ENCODE data around the gene ECT2. TPM values are rescaled to one million over a fixed set of nuclear protein-coding genes. Genes with fewer than 3 reads are reported as not detected.
"Not testable (repeated sequence)": the region's sequence is repeated elsewhere in the genome, so short reads cannot be mapped to it uniquely, and the experiment has no call there.

The ECT2 gene
- polyA plus RNA-seq, 4 donors, result 29.2 to 44.6 (median 37.4) TPM

DNA sequence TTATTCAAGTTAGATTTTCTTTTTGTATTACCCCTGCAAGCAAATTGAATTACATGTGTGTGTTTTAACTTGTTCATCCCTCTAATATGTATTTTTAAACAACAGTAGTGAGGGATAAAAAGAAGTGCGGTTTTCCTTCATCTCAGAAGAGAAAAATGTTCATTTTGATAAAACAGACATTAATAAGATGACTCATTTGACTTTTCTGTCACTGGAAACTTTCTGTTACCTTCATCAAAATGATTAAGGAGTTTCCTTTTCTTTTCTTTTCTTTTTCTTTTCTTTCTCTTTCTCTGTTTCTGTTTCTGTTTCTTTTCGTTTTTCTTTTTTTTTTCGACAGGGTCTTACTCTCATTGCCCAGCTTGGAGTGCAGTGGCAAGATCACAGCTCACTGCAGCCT, 53.0 kb downstream of the ECT2 start:
- no peak for DNase-seq (ENCODE audit: low read depth in 4 of 4, low spot score in 3 of 4)

DNA sequence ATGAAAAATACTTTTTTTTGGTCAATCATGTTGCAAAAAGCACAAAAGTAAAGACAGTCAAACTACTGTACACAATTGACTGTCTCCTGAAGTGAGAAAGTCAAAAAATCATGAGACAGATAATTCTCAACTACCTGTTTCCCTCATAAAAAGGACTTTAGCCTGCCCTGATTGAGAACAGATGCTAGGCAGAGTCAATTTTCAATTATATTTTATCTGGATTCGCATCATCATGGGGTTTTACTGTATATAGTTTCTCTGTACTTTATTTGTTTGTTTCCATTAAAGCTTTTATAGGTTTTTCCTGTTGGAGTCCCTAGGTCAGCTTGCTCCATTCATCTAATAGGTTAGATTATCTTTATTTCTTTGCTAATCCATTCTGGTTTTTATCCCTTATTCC, 53.8 kb downstream of the ECT2 start:
- DNase-seq (ENCODE audit: low read depth in 4 of 4, low spot score in 3 of 4), result no peak

DNA sequence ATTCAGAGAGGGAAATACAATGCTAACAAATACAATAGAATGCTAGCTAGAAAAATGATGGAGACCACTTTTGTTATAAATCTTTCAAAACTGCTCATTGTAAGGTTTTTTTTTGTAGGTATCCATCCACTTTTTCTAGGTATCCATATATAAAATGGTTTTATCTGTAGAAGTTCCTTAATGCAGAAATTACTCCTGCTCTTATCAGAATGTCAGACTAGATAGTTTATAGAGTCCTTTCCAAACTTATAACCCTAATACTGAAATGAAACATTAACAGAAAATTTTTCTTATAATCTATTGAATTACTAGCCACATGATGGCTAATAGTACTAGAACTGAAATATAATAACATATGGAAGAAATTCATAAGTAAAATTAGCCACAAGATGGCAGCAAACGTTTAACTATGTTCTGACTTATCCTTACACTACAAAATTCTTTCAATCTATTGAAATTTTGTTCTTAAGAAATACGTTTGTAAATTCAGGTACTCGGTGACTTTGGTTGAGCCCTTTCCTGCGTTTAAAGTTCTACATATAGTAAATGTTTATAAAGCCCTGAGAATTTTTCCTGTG, 58.5 kb downstream of the ECT2 start:
- DNase-seq (ENCODE audit: low read depth in 4 of 4, low spot score in 3 of 4), result peak; percentile 6 to 16 (median 13)

DNA sequence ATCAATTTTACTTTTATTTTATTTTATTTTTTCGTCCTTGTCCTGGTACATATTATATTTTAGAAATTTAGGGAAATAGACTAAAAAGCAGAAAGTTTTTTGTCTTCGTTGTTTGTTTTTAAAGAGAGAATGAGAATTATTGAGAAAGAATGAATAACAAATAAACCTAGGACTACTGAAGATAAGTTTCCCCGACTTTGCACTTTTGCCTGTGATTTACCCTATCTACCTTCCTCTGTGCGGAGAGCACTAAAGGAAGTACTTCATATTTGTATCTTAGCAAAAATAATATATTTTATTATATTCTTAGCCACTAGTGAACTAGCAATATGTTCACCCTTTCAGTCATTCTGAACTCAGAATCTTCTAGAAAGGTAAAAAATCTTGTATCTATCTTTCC, 60.6 kb downstream of the ECT2 start:
- DNase-seq (ENCODE audit: low read depth in 4 of 4, low spot score in 3 of 4), result no peak

DNA sequence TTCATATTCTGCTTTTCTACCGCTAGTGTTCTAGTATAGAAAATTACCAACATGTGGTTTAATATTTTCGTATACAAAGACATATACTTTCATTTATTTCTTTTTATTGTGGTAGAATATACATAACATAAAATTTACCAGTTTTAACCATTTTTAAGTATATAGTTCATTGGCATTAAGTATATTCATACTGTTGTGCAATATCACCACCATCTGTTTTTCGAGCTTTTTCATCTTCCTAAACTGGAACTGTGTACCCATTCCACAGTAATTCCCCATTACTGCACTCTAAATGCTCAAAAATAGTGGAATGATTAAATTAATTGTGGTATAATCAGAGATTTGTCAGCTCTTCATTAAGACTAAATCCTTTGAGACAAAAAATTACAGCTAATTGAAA, 62.9 kb downstream of the ECT2 start:
- DNase-seq (ENCODE audit: low read depth in 4 of 4, low spot score in 3 of 4), result no peak

DNA sequence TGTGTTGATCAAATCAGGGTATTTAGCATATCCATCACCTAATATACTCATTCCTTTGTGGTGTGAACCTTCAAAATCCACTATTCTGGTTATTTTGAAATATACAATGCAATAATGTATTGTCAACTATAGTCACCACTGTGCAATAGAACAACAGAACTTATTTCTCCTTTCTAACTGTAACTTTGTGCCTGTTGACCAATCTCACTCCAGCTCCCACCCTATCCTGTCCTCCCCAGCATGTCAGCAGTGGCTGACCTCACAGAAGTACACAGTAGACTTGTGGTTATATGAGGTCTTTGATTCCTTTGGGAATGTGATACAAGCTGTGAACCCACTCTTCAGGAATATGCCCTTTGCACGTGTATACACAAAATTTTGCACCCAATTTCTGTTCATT, 64.2 kb downstream of the ECT2 start:
- no peak for DNase-seq (ENCODE audit: low read depth in 4 of 4, low spot score in 3 of 4)

DNA sequence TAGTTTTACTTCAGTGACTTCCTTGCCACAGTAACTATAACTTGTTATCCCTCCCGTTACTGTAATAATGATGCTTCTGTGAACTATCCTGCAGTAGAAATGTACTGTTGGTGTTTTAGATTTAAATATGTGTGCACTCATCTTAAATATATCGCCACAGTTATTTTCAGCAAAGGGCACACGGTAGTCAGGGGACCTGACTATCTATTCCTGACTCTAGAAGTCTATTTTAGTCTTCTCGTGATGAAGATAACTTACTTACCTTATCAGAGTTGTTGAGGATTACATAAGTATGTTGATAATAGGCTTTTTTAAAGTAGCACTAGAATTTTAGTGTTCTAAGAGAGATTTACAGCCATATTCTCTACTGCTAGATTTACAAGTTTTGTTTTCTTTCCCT, 65.3 kb downstream of the ECT2 start:
- no peak for DNase-seq (ENCODE audit: low read depth in 4 of 4, low spot score in 3 of 4)

DNA sequence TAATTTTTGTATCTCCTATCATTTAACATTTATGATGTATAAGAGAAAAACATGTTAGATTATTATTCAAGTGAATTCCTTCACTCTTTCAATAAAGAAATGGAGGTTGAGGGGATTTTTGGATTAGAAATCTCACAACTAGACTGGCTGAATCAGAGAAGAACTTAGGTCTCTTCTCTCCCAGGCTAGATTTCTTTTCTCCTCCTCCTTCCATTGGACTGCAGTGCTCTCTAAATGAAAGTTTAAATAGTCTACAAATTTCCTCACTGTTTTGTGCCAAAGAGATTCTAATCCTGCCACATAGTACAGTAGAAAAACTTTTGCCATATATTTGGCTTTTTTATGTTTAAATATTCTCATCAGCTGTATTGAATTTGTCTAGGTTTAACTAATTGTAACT, 65.8 kb downstream of the ECT2 start:
- DNase-seq (ENCODE audit: low read depth in 4 of 4, low spot score in 3 of 4), result no peak

DNA sequence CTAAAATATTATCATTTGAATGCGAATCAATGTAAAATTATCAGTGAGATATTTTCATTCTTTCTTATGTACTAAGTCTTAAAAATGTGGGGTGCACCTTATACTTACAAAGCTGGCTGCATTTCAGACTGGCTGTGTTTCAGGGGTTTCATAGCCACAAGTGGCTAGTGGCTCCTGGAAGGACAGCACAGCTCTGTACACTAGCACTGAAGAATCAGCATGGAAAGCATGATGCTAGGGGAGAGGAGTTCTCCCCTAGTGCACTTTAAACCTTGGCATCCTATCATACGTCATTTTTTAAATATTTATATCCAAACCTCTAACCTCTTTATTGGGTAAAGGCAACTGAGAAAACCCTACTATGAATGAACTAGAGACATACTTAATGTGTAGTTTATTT, 66.4 kb downstream of the ECT2 start:
- DNase-seq (ENCODE audit: low read depth in 4 of 4, low spot score in 3 of 4), result no peak

DNA sequence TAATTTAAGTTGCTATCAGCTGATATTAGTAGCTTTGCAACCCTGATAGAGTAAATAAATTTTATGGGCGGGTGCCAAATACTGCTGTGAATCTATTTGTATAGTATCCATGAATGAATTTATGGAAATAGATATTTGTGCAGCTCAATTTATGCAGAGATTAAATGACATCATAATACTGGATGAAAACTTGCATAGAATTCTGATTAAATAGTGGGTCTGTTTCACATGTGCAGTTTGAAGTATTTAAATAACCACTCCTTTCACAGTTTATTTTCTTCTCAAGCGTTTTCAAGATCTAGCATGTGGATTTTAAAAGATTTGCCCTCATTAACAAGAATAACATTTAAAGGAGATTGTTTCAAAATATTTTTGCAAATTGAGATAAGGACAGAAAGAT, 70.0 kb downstream of the ECT2 start:
- DNase-seq (ENCODE audit: low read depth in 4 of 4, low spot score in 3 of 4), result no peak

DNA sequence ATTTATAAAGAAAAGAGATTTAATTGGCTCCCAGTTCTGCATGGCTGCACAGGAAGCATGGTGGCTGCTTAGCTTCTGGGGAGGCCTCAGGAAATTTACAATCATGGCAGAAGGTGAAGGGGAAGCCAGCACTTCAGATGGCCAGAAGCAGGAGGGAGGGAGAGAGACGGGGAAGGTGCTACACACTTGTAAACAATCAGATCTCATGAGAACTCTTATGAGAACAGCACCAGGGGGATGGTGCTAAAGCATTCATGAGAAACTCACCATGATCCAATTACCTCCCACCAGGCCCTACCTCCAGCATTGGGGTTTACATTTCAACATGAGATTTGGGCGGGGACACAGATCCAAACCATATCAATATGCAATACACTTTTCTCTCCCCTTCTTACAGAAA, 73.7 kb downstream of the ECT2 start:
- DNase-seq (ENCODE audit: low read depth in 4 of 4, low spot score in 3 of 4), result no peak

DNA sequence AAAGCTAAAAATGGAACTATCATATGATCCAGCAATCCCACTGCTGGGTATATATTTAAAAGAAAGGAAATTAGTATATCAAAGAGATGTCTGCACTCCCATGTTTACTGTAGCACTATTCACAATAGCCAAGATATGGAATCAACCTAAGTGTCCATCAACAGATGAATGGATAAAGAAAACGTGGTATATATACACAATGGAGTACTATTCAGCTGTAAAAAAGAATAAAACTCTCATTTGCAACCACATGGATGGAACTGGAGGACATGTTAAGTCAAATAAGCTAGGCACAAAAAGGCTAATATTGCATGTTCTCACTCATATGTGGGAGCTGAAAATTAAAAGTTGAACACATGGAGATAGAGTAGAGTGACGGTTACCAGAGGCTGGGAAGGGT, 76.7 kb downstream of the ECT2 start:
- DNase-seq (ENCODE audit: low read depth in 4 of 4, low spot score in 3 of 4), result not testable (repeated sequence)

DNA sequence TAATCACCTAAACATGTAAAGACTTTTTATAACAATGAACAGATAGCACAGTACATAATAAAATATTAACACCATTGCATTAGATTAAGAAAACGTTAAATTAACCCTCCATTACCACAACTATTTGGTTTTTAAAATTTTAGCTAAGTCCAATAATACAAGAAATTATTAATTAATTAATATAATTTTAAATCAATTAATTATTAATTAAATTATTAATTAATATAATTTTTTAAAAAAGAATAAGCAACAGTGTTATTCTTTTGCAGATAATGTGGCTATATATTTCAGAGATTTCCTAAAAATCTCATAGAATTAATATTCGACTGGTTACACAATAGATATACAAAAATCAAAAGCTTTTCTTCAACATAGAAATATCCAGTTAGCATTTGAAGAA, 82.5 kb downstream of the ECT2 start:
- DNase-seq (ENCODE audit: low read depth in 4 of 4, low spot score in 3 of 4), result no peak

DNA sequence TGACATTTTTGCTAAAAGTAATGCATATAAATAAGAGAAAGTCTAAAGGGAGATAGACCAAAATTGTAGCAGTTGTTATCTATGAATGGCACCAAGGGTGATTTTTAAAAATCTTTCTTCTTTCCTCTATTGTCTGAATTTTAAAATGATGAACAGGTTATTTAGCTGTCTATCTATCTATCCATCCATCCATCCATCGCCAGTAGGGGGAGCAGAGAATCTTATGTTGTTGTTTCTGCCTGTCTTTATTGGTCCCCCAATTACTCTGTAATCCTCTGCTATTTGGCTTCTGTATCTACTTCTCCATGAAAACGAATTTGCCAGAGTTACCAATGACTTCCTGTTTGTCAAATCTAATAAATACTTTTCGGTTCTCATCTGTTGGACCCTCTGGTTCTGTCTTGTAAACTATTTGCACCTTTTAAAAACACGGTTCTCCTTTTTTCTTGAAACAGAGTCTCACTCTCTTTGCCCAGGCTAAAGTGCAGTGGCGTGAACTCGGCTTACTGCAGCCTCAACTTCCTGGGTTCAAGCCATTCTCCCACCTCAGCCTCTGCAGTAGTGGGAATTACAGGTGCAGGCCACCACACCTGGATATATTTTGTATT, 86.0 kb downstream of the ECT2 start:
- DNase-seq (ENCODE audit: low read depth in 4 of 4, low spot score in 3 of 4), result peak in 2 of 4 donors; percentile 5 to 11

DNA sequence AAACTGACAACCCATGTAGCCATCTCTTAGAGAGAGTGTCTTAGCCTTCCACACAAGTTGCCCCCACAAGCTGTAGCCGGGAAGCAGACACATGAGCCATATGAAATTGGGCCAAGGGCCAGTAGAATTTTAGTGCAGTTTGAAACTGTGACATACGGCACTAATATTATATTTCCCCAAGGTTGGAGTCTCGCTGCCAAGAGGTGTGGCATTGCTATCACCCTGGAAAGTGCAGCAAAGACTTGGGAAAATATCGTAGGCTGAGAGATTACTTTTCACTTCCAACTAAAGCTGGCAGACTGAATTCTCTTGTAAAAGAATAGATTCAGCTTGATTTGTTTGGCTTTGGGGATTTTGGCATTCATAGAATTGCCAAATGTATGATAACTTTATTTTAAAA, 89.2 kb downstream of the ECT2 start:
- no peak for DNase-seq (ENCODE audit: low read depth in 4 of 4, low spot score in 3 of 4)

DNA sequence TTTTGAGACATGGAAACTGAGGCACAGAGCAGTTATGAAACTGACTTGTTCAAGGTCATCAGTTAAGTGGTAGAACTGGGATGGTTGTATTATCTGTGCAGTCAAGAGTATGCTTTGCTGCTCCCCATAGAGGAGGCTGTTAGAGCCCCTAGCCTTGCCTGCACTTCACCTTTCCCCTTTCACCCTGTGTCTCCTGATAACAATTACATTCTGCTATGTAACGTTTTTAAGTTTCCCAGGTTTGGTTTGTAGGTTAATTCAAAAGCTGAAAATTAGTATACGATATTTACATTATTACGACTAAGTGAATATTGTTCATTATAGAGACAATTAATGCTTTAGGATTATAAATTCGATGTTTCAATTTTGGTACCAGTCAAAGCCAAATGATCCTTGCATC, 89.9 kb downstream of the ECT2 start:
- DNase-seq (ENCODE audit: low read depth in 4 of 4, low spot score in 3 of 4), result no peak

DNA sequence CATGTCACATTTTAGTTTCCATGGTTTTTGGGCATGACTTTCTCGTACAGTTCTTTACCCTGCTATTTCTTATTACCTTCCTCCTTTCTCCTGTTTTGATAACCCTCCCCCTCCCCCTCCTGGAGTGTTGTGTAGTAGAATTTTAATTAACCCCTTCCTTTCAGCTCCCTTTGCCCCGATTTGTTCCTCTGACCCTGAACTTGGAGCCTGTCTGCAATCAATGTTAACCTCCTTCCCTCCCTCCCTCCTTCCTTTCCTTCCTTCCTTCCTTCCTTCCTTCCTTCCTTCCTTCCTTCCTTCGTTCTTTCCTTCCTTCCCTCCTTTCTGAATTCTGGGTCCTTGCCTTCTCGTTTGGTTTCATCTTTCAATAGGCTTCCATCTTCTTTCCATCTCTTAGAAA, 90.4 kb downstream of the ECT2 start:
- DNase-seq (ENCODE audit: low read depth in 4 of 4, low spot score in 3 of 4), result no peak

DNA sequence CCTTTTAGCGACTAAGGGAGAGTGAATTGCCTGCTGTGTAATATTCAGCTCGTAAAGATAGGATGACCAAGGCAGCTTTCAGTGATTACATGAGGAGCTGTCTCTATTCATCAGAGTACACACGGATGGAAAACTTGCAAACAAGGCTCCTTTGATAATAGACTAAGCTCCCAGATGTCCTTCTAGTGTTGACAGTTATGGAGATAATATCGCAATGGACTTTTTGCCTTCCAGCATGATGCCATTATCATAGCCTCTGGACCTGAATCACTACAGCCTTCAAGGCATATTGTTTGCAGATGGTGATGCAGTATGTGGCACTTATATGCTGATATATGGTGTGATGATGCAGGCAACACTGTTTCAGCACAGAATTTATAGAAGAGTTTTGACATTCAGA, 93.9 kb downstream of the ECT2 start:
- no peak for DNase-seq (ENCODE audit: low read depth in 4 of 4, low spot score in 3 of 4)

DNA sequence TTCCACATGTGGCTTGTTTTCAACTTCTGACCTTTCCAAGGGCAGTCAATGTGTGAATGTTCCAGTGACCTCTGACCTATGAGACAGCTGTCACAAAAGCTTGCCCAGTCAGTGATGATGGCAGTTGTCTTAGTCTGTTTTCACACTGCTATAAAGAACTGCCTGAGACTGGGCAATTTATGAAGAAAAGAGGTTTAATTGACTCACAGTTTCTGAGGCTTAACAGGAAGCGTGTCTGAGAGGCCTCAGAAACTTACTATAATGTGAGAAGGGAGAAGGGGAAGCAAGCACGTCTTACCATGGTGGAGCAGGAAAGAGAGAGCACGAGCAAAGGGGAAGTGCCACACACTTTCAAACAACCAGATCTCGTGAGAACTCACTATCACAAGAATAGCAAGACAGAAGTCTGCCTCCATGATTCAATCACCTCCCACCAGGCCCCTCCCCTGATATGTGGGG, 95.6 kb downstream of the ECT2 start:
- no peak for DNase-seq (ENCODE audit: low read depth in 4 of 4, low spot score in 3 of 4)

DNA sequence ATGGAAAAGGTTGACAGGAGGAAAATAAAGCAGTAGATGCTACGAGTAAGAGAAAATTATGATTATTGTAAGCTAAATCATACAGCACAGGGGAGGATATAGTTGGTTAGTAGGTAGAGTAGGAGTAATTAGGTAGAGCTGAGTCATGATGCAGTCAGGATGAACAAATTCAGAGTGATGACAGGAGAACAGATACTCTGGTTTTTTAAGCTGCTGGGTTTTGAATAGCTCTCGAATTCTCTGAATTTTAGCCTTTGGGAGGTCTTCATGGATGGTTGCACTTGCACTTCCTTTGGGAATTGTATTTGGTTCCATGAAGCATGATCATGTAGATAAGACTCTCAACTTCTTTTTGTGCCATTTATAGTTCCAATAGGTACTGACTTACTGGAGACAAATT, 96.2 kb downstream of the ECT2 start:
- no peak for DNase-seq (ENCODE audit: low read depth in 4 of 4, low spot score in 3 of 4)

DNA sequence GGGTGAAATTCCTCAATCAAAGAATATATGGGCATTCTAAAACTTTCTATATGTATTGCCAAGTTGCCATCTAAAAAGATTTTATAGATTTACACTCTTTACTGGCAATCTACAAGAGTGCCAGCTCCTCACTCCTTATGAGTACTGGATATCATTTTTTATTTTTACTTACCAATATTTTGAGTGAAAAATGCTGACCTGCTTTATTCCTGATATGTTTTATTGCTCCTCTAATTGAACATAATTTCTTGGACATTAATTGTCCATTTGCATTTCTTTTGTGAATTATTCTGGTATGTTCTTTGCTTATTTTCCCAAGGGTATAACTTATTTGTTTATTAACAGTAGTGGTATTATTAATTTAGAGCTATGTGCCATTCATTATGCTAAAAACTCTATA, 96.8 kb downstream of the ECT2 start:
- DNase-seq (ENCODE audit: low read depth in 4 of 4, low spot score in 3 of 4), result no peak

DNA sequence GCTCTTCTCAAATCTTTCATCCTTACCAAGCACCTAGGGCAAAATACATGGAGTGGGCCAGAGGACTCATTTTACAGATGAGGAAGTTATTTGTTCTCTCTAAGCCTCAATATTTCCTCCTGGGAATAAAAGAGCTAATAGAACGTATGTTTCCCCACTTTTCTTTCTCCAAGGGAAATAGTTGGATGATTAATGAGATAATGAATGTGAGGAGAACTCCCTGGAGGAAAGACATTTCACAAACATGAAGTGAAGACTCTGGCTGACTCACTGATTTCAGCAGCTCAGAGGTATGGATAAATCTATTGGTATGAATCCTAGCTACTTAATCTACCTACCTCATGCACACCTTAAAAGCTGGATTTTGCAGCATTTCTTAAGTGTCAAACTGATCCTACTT, 98.4 kb downstream of the ECT2 start:
- no peak for DNase-seq (ENCODE audit: low read depth in 4 of 4, low spot score in 3 of 4)

DNA sequence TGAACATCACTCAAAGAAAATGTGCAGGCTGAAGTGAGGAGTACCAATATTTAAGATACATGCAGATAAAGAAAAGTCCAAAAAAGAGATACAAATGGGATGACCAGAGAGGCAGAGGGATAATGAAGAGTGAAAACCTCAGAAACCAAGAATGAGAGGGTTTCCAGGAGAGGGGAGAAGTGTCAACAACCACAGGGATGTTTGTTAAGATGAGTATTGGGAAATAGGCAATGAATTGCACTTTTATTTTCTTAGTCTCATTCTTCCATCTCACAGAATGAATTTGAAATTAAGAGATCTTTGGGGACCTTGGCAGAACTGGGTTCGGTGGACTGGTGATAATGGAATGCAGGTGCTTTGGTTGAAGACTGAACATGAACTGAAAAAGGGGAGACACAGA, 102.5 kb downstream of the ECT2 start:
- no peak for DNase-seq (ENCODE audit: low read depth in 4 of 4, low spot score in 3 of 4)

Data from left renal pelvis (tissue), 4 donors.